K562 (cell line): Measurements from ENCODE around the gene RDH16. TPM values are rescaled to one million over a fixed set of nuclear protein-coding genes. Genes with fewer than 3 reads are reported as not detected.
"Not testable (repeated sequence)": the region's sequence is repeated elsewhere in the genome, so short reads cannot be mapped to it uniquely, and the experiment has no call there.

Experiments
- ATAC-seq: fragments of 200-7000 bp; cut with Tn5 transposase; 3 replicates; pipeline ENCODE4 v1.9.1; 2020; ENCODE audit warnings: moderate library complexity
- BruUV-seq: library from RNA; stranded (reverse); fragments of 400-500 nt; replicated peaks from 2 replicates; lab custom pipeline; 2021; lab: Mats Ljungman, UMichigan
- CTCF ChIA-PET: fragments of 300-600 bp; formaldehyde crosslinking; extraction: SDS; loops from one replicate; lab custom pipeline; 2021; ENCODE audit warnings: low intra/inter-chr PET ratio; lab: Yijun Ruan, JAX
- POLR2A ChIA-PET: fragments of 300-600, 350-650 bp; sonication (Branson Sonifier 250); formaldehyde crosslinking; extraction: SDS; loops from one replicate; lab custom pipeline; 2021; ENCODE audit warnings: antibody characterized with exemption, inconsistent platforms; lab: Yijun Ruan, JAX
- DNase-seq, 4 experiments: peaks; one replicate each; pipeline versions ENCODE4 v3.0.0 to v3.0.0-alpha.2; 2011 to 2018; ENCODE audit warnings: low spot score in 3 of 4, mixed read lengths in 3 of 4; ENCODE audit errors: extremely low read depth in 1 of 4
- FAIRE-seq: peaks from 2 replicates; lab custom pipeline; 2011; peaks lifted over from hg19 to GRCh38; lab: Jason Lieb, UNC
- H2AFZ ChIP-seq: 2 replicates; pipeline ENCODE4 v1.6.0; 2011; ENCODE audit warnings: low read depth, low read length, control low read depth, inconsistent platforms
- H3K27ac ChIP-seq: fragments of 200-600 bp; 3 replicates; pipeline ENCODE4 v1.8.0; 2011; ENCODE audit warnings: low read depth, mild to moderate bottlenecking, control low read depth, inconsistent platforms, low read length, moderate library complexity, mixed read lengths; ENCODE audit errors: extremely low read depth
- H3K27me3 ChIP-seq, 2 experiments: fragments of 300-600 bp in 1 of 2; 2 replicates in 1 of 2; 3 replicates in 1 of 2; pipeline versions ENCODE4 v1.6.0 to v1.8.0; 2011; ENCODE audit warnings: inconsistent platforms in 2 of 2, low read length in 2 of 2, mild to moderate bottlenecking in 1 of 2, mixed read lengths in 1 of 2, moderate library complexity in 1 of 2; ENCODE audit not compliant: control insufficient read depth in 2 of 2, insufficient read depth in 2 of 2
- H3K36me3 ChIP-seq: fragments of 300-600 bp; 3 replicates; pipeline ENCODE4 v1.8.0; 2011; ENCODE audit warnings: mild to moderate bottlenecking, low read length, inconsistent platforms; ENCODE audit not compliant: control insufficient read depth, insufficient read depth
- H3K4me1 ChIP-seq, 2 experiments: fragments of 200-600 bp in 1 of 2; replicated peaks in 1 of 2; 2 replicates in 1 of 2; 3 replicates in 1 of 2; pipeline versions ENCODE4 v1.5.1 to v1.8.0; 2011; ENCODE audit warnings: inconsistent platforms in 2 of 2, low read length in 2 of 2, mild to moderate bottlenecking in 1 of 2, mixed read lengths in 1 of 2, moderate library complexity in 1 of 2; ENCODE audit not compliant: control insufficient read depth in 2 of 2, insufficient read depth in 2 of 2
- H3K4me2 ChIP-seq: 2 replicates; pipeline ENCODE4 v1.6.1; 2011; ENCODE audit warnings: low read length, control low read depth, inconsistent platforms, mixed read lengths; ENCODE audit not compliant: insufficient read depth
- H3K4me3 ChIP-seq: fragments of 200-600 bp; sonication (generic), shearing (Covaris generic); 2 replicates; pipeline ENCODE4 v1.5.1; 2016; ENCODE audit warnings: control low read depth, inconsistent platforms
- H3K79me2 ChIP-seq: fragments of 200-600 bp; 3 replicates; pipeline ENCODE4 v1.8.0; 2011; ENCODE audit warnings: low read length, inconsistent platforms; ENCODE audit not compliant: control insufficient read depth, insufficient read depth
- H3K9ac ChIP-seq, 2 experiments: 2 replicates each; pipeline versions ENCODE4 v1.6.0 to v1.6.1; 2011; ENCODE audit warnings: low read depth in 2 of 2, low read length in 2 of 2, control low read depth in 1 of 2, inconsistent platforms in 1 of 2, mild to moderate bottlenecking in 1 of 2, mixed read lengths in 1 of 2; ENCODE audit not compliant: insufficient read depth in 1 of 2
- H3K9me1 ChIP-seq: one replicate; pipeline ENCODE4 v1.6.0; 2011; ENCODE audit warnings: inconsistent platforms, mild to moderate bottlenecking, low read length, moderate library complexity; ENCODE audit not compliant: control insufficient read depth, insufficient read depth
- H3K9me3 ChIP-seq: replicated peaks from 2 replicates; pipeline ENCODE4 v1.5.1; 2011; ENCODE audit warnings: low read depth, low read length, inconsistent platforms; ENCODE audit not compliant: control insufficient read depth, insufficient read depth
- H4K20me1 ChIP-seq: replicated peaks from 2 replicates; pipeline ENCODE4 v1.6.1; 2011; ENCODE audit warnings: low read length, inconsistent platforms, mixed read lengths; ENCODE audit not compliant: control insufficient read depth, insufficient read depth
- CBFA2T2 ChIP-seq: fragments of 450-650 bp; conservative IDR thresholded peaks from 2 replicates; pipeline ENCODE4 v1.6.1; 2017; ENCODE audit warnings: mild to moderate bottlenecking
- DNMT1 ChIP-seq: fragments of 450-650 bp; IDR thresholded peaks from 2 replicates; pipeline ENCODE4 v1.6.1; 2016; ENCODE audit warnings: antibody characterized with exemption, mild to moderate bottlenecking
- ETV6 ChIP-seq, 3 experiments: fragments of 150-350 bp in 1 of 3; sonication (generic) in 1 of 3; formaldehyde crosslinking in 1 of 3; IDR thresholded peaks; 2 replicates each; pipeline versions ENCODE4 v1.6.1 to v1.8.0; 2014 to 2022; ENCODE audit warnings: borderline replicate concordance in 2 of 3, low read depth in 2 of 3, antibody characterized with exemption in 1 of 3, low read length in 1 of 3, mild to moderate bottlenecking in 1 of 3, missing genetic modification reagents in 1 of 3
- KDM5B ChIP-seq: fragments of 200-600 bp; sonication (generic); IDR thresholded peaks from 2 replicates; pipeline ENCODE4 v1.6.1; 2012; ENCODE audit warnings: low read depth, mild to moderate bottlenecking, moderate library complexity, low read length, control low read depth, inconsistent platforms; ENCODE audit not compliant: insufficient replicate concordance
- MLX ChIP-seq, 2 experiments: fragments of 450-650 bp in 1 of 2; sonication (generic) in 1 of 2; formaldehyde crosslinking; conservative IDR thresholded peaks; 2 replicates each; pipeline versions ENCODE4 v1.4.0 to v1.8.1; 2020 to 2022; ENCODE audit warnings: mild to moderate bottlenecking in 1 of 2, missing genetic modification reagents in 1 of 2
- NFE2 ChIP-seq: IDR thresholded peaks from 2 replicates; pipeline ENCODE4 v1.6.1; 2014; ENCODE audit warnings: antibody characterized with exemption, low read depth
- PRDM10 ChIP-seq: fragments of 450-650 bp; IDR thresholded peaks from 2 replicates; pipeline ENCODE4 v1.6.1; 2018; ENCODE audit not compliant: partially characterized antibody
- RFX7 ChIP-seq: fragments of 250-450 bp; sonication (Bioruptor Pico); IDR thresholded peaks from 2 replicates; pipeline ENCODE4 v1.5.1; 2021; ENCODE audit warnings: mild to moderate bottlenecking
- SIX5 ChIP-seq, 2 experiments: IDR thresholded peaks; 2 replicates each; pipeline ENCODE4 v1.6.1; 2011; ENCODE audit warnings: low read length in 2 of 2, borderline replicate concordance in 1 of 2, low read depth in 1 of 2, mild to moderate bottlenecking in 1 of 2, moderate library complexity in 1 of 2; ENCODE audit not compliant: insufficient read depth in 1 of 2
- USF1 ChIP-seq: sonication (generic); formaldehyde crosslinking; IDR thresholded peaks from 2 replicates; pipeline ENCODE4 v1.9.0; 2022; ENCODE audit warnings: mild to moderate bottlenecking, missing genetic modification reagents
- ZBTB49 ChIP-seq: sonication (generic); formaldehyde crosslinking; IDR thresholded peaks from 2 replicates; pipeline ENCODE4 v1.8.0; 2022; ENCODE audit warnings: missing genetic modification reagents, mild to moderate bottlenecking, borderline replicate concordance
- WGBS: fragments of 100-300 bp; shearing (Covaris generic); methylation state at CpG from one replicate; pipeline ENCODE4 v1.1.6; 2016; ENCODE audit warnings: low coverage, mixed read lengths; ENCODE audit not compliant: insufficient coverage; ENCODE audit errors: missing lambda C conversion rate; 5-methylcytosine and 5-hydroxymethylcytosine counted together
- in situ Hi-C: fragments of 300-500 bp; cut with MboI; formaldehyde crosslinking; loops from 4 replicates; pipeline ENCODE4 v1.15.0; 2018; ENCODE audit warnings: inconsistent platforms, mixed read lengths
- intact Hi-C: fragments of 100-400 bp; cut with micrococcal nuclease; formaldehyde crosslinking; loops from 2 replicates; pipeline ENCODE4 v1.14.2; 2022
- polyA plus RNA-seq, 8 experiments: library from polyadenylated mRNA; depleted of rRNA in 4 of 8; stranded (reverse) in 5 of 8; unstranded in 3 of 8; fragments of >200 nt; fragmentation: Nextera tagmentation in 2 of 8; fragmentation: Illumina TruSeq in 1 of 8; extraction: Ambion mirVana in 2 of 8; extraction: Trizol in 1 of 8; gene quantifications; 2 replicates each; pipeline versions ENCODE4 v1.2.1 to v1.2.3, GENCODE V29; 2011 to 2014; ENCODE audit warnings: inconsistent platforms in 1 of 8, missing spikeins in 1 of 8
- total RNA-seq, 7 experiments: library from RNA; depleted of rRNA in 6 of 7; stranded (reverse); fragments of >200 nt in 6 of 7; fragmentation: Illumina TruSeq in 2 of 7; extraction: Trizol in 2 of 7; gene quantifications; 2 replicates each; pipeline versions ENCODE4 v1.2.1 to v1.2.3, GENCODE V29; 2011 to 2021; ENCODE audit warnings: low replicate concordance in 1 of 7

Gene RDH16
- total and polyA plus RNA-seq, 9 of the 15 experiments (the other 6 are each of a cell fraction or from before 2014, with no cell fraction given) = 0.11 to 0.52 (median 0.22) TPM; not detected in 1

- TF ChIP-seq ZBTB49 (CRISPR knock-in tag) (no peak), SIX5 (IDR thresholded peaks at IDR 0.05; ENCODE audit: borderline replicate concordance in 1 of 2, insufficient read depth in 1 of 2, low read depth in 1 of 2, low read length in 2 of 2) (no peak), USF1 (CRISPR knock-in tag) (no peak), NFE2 (no peak), PRDM10 (no peak), CBFA2T2 (no peak), KDM5B (no peak), MLX (CRISPR knock-in tag; conservative IDR thresholded peaks at IDR 0.05) (no peak), ETV6 (IDR thresholded peaks at IDR 0.05; ENCODE audit: borderline replicate concordance in 1 of 2, low read depth in 2 of 2, low read length in 1 of 2) (no peak), ETV6 (CRISPR knock-in tag; IDR thresholded peaks at IDR 0.05; ENCODE audit: borderline replicate concordance) (no peak), DNMT1 (no peak), RFX7 (CRISPR knock-in tag) (no peak)
These were observed 26.0 kb upstream of the RDH16 start (continued) for GRCh38 chr12:56983386-56983785.

DNA sequence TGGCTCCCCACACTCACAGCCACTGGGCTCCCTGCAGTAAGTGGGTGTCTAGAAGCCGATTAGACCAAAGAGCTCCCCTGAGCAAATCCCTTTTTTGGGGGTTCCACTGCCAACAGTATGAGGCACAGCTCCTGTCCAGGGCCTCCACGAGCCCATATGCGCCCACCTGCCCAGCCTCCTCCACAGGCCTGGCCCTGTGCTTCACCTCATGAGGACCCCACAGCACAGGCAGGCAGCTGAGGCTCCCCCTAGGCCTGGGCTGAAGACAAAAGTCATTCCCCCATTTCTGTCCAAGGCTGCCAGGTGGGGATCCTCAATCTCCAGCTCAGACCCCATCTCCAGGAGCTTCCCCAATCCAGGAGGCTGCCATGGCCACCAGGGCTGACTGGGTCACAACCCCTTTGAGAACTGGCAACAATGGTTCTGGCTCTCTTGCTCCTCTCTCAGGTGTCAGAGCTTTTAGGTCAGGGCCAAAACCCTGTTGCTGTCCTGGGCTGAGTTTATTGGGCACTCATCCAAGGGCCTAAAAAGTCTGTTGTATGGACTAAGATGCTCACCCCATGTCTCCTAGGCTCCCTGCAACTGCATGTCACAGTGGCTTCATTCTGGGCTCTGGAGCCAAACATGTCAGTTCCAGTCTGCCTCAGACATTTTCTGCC lies 25.3 kb upstream of the RDH16 start:
- 40% methylated on average over 1 of the region's 3 CpGs for WGBS
- H3K79me2 ChIP-seq, H3K36me3 ChIP-seq, H2AFZ ChIP-seq, BruUV-seq, H3K27me3 ChIP-seq, intact Hi-C loops, H3K9me3 ChIP-seq, H3K4me2 ChIP-seq, H3K9ac ChIP-seq, H3K4me3 ChIP-seq, CTCF ChIA-PET, H3K27ac ChIP-seq, H4K20me1 ChIP-seq, ATAC-seq, H3K9me1 ChIP-seq, POLR2A ChIA-PET, in situ Hi-C loops, FAIRE-seq: not testable (repeated sequence)
- DNase-seq = peak in 1 of 4 experiments; percentile 3
- peaks cover 8 to 16% of the 10 kb centered on the region in 2 experiments for H3K4me1 ChIP-seq
